Ascending aorta (tissue), 2 donors: ENCODE data around the gene SREBF2. TPM values are rescaled to one million over a fixed set of nuclear protein-coding genes. Genes with fewer than 3 reads are reported as not detected.
"Not testable (repeated sequence)": the region's sequence is repeated elsewhere in the genome, so short reads cannot be mapped to it uniquely, and the experiment has no call there.

Experiments used
- DNase-seq, 2 donors: peaks; one replicate each; pipeline ENCODE4 v3.0.0-alpha.2; 2019; ENCODE audit warnings: low spot score in 2 of 2
- H3K27ac ChIP-seq, 2 donors: fragments of 200-600 bp; sonication (generic); one replicate each; pipeline ENCODE4 v1.5.1; 2016 to 2017; ENCODE audit warnings: mild to moderate bottlenecking in 1 of 2
- H3K27me3 ChIP-seq: fragments of 200-600 bp; sonication (generic); one replicate; pipeline ENCODE4 v1.5.1; 2017
- H3K36me3 ChIP-seq, 2 donors: fragments of 200-600 bp; sonication (generic); one replicate each; pipeline ENCODE4 v1.5.1; 2016
- H3K4me1 ChIP-seq, 2 donors: fragments of 200-600 bp; sonication (generic); one replicate each; pipeline ENCODE4 v1.5.1; 2016 to 2017; ENCODE audit warnings: mild to moderate bottlenecking in 1 of 2
- H3K4me3 ChIP-seq, 2 donors: fragments of 200-600 bp; sonication (generic); one replicate each; pipeline ENCODE4 v1.5.1; 2016 to 2017; ENCODE audit warnings: mild to moderate bottlenecking in 1 of 2
- H3K9me3 ChIP-seq, 2 donors: fragments of 200-600 bp; sonication (generic); one replicate each; pipeline ENCODE4 v1.5.1; 2016
- intact Hi-C: fragments of 100-400 bp; cut with DNase I; formaldehyde crosslinking; loops from one replicate; pipeline ENCODE4 v1.15.1; 2023
- total RNA-seq: library from RNA; depleted of rRNA; stranded (reverse); fragments of >200 nt; gene quantifications from one replicate; pipeline ENCODE4 v1.1.0, GENCODE V29; 2016
- TF ChIP-seq, protein P1 (sequence below), 3 experiments: fragments of 200-600 bp in 2 of 3; fragments of 450-650 bp in 1 of 3; sonication (generic) in 2 of 3; IDR thresholded peaks; one replicate each; pipeline ENCODE4 v1.5.1; 2016 to 2019; ENCODE audit warnings: antibody characterized with exemption in 3 of 3, mild to moderate bottlenecking in 1 of 3, moderate library complexity in 1 of 3

SREBF2 gene
- total RNA-seq, 1 donor from 2014 or later = 46.1 TPM

GRCh38 chr22:41831828-41832552, 915 bp upstream of the SREBF2 start:
- TF ChIP-seq, protein P1, sequence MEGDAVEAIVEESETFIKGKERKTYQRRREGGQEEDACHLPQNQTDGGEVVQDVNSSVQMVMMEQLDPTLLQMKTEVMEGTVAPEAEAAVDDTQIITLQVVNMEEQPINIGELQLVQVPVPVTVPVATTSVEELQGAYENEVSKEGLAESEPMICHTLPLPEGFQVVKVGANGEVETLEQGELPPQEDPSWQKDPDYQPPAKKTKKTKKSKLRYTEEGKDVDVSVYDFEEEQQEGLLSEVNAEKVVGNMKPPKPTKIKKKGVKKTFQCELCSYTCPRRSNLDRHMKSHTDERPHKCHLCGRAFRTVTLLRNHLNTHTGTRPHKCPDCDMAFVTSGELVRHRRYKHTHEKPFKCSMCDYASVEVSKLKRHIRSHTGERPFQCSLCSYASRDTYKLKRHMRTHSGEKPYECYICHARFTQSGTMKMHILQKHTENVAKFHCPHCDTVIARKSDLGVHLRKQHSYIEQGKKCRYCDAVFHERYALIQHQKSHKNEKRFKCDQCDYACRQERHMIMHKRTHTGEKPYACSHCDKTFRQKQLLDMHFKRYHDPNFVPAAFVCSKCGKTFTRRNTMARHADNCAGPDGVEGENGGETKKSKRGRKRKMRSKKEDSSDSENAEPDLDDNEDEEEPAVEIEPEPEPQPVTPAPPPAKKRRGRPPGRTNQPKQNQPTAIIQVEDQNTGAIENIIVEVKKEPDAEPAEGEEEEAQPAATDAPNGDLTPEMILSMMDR (IDR thresholded peaks at IDR 0.05) = no peak
- H3K4me1 ChIP-seq = peaks cover 0 to 5% of the 10 kb centered on the region in 2 donors
- peak overlapping the region; percentile 92 for H3K27ac ChIP-seq
- intact Hi-C loops = loop anchor here (1.0 to 2.0 kb wide), 3 partner anchors 32 to 143 kb away; partner anchors contain the start of genes CCDC134, CENPM and SNU13
- peaks cover 0 to 10% of the 10 kb centered on the region in 2 donors for H3K36me3 ChIP-seq
- no peak for DNase-seq
- H3K4me3 ChIP-seq = peak overlapping the region; percentile 90 to 97
- no peaks in the 10 kb centered on the region for H3K27me3 ChIP-seq
- no peaks in the 10 kb centered on the region for H3K9me3 ChIP-seq

- peak in 1 of 2 donors; percentile 71 for DNase-seq
- Histone ChIP-seq H3K9me3 (no peaks in the 10 kb centered on the region), H3K27me3 (no peaks in the 10 kb centered on the region), H3K4me1 (peaks cover 0 to 5% of the 10 kb centered on the region in 2 donors), H3K4me3 (peak overlapping the region; percentile 90 to 97), H3K27ac (peak overlapping the region; percentile 92), H3K36me3 (peaks cover 0 to 11% of the 10 kb centered on the region in 2 donors)
- intact Hi-C loops = loop anchor here (1.0 to 2.0 kb wide), 3 partner anchors 113 to 246 kb away; partner anchors contain the start of genes CENPM, SMDT1 and SNU13
- TF ChIP-seq, protein P1 (IDR thresholded peaks at IDR 0.05) = no peak
Observed at GRCh38 chr22:41833369-41834004, 582 bp downstream of the SREBF2 start.

DNA sequence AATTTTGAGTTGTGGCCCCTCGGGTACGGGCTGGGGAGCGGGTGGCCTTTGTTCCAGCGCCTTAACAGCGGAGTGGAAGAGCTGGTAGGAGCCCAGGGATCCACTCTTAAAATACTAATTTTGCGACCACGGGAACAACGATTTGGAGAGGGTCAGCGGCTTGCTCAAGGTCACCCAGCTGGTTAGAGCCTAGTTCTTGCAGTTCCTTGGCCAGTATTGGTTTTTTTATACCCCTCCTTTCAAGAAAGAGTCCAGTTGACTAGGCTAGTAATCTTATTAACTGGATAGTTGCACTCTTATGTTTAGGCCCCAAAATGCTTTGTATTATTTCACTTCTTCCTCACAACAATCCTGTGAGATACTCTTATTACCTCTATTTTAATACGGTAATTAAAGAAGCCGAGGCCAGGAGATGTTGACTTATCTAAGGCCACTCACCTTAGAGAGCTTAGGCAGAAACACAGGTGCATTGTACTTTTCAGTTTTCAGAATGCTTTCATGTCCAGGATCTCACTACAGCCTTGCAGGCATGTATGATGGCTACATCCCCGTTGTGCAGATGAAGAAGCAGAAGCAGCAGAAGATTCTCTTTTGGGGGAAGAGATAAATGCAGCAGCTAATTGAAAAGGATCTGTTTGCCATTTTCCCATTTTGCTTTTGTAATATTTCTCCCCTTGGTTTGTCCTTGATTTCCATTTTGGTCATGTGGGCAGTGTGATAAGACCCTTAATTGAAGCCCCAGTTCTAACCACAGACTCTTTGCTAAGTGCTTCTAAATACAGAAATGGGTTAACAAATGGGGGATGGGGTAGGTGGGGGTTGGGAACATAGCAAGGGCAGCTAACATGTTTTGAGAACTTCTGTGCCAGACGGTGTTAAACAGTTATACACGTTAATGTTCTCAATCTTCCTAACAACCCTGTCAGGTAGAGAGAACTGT, 1.4 kb downstream of the SREBF2 start:
- intact Hi-C loops = no loop called here
- H3K27ac ChIP-seq = peak overlapping the region; percentile 92
- peak overlapping the region; percentile 90 to 97 for H3K4me3 ChIP-seq
- H3K36me3 ChIP-seq = peaks cover 0 to 11% of the 10 kb centered on the region in 2 donors
- TF ChIP-seq, protein P1 (IDR thresholded peaks at IDR 0.05) = no peak
- no peaks in the 10 kb centered on the region for H3K27me3 ChIP-seq
- no peaks in the 10 kb centered on the region for H3K9me3 ChIP-seq
- H3K4me1 ChIP-seq = peaks cover 0 to 5% of the 10 kb centered on the region in 2 donors
- DNase-seq = no peak

- H3K27ac ChIP-seq, intact Hi-C loops, H3K9me3 ChIP-seq, H3K4me3 ChIP-seq, DNase-seq, H3K4me1 ChIP-seq, H3K27me3 ChIP-seq: not testable (repeated sequence)
- peaks cover 0 to 11% of the 10 kb centered on the region in 2 donors for H3K36me3 ChIP-seq
Observed at GRCh38 chr22:41835462-41835861, 2.6 kb downstream of the SREBF2 start.

GRCh38 chr22:41836551-41836950, 3.6 kb downstream of the SREBF2 start:
- Histone ChIP-seq H3K4me1 (peaks cover 0 to 5% of the 10 kb centered on the region in 2 donors), H3K27ac (no peak overlapping the region), H3K36me3 (peaks cover 0 to 11% of the 10 kb centered on the region in 2 donors), H3K9me3 (no peaks in the 10 kb centered on the region), H3K4me3 (no peak overlapping the region), H3K27me3 (no peaks in the 10 kb centered on the region)
- TF ChIP-seq, protein P1 (IDR thresholded peaks at IDR 0.05) = no peak
- intact Hi-C loops = no loop called here
- DNase-seq = no peak
